ENCODE results near the gene SSBP3. TPM values are rescaled to one million over a fixed set of nuclear protein-coding genes. Genes with fewer than 3 reads are reported as not detected.

SSBP3 gene
- polyA plus RNA-seq, 1 donor (not counting 4 experiments of a cell fraction or from before 2014, with no cell fraction given) = 16.9 TPM

DNA sequence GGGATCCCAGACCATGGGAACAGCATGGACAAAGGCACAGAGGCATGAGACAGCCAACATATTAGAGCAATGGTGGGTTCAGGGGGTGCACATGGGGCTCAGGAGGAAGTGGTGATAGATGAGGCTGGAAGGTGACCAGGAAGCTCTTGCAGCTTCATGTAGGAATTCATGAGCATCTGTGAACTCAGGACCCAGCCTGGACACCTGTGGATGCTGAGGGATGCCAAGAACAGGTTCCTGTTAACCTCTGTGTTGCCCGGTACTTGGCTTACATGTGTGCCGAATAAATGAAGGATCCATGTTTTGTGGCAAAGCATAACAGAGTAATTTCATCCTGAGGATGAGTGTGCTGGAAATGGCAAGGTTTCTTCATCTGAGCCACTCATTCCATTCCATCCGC is 9.3 kb upstream of the SSBP3 start:
- Histone ChIP-seq H2AFZ (ENCODE audit: control insufficient read depth, low read length) (no peak overlapping the region), H3K79me2 (ENCODE audit: control insufficient read depth, insufficient read depth, low read length) (no peaks in the 10 kb centered on the region), H3K9ac (ENCODE audit: control insufficient read depth, extremely low read depth, insufficient read depth, low read length) (no peak overlapping the region), H3K9me1 (ENCODE audit: control insufficient read depth, extremely low read depth, insufficient read depth, low read length) (no peaks in the 10 kb centered on the region), H3K4me2 (ENCODE audit: control insufficient read depth, extremely low read depth, insufficient read depth, low read depth, low read length) (no peak overlapping the region), H3K4me3 (ENCODE audit: control insufficient read depth in 2 of 3, extremely low read depth in 1 of 3, insufficient read depth in 2 of 3, low read depth in 1 of 3, low read length in 3 of 3) (no peak overlapping the region), H3K27me3 (ENCODE audit: control insufficient read depth, extremely low read depth, insufficient read depth, low read length) (peaks cover 20% of the 10 kb centered on the region), H3K27ac (ENCODE audit: control insufficient read depth, insufficient read depth, low read length) (no peak overlapping the region), H3K9me3 (ENCODE audit: control insufficient read depth, low read depth, low read length) (no peaks in the 10 kb centered on the region), H4K20me1 (ENCODE audit: control insufficient read depth, extremely low read depth, insufficient read depth, low read length) (no peaks in the 10 kb centered on the region), H3K36me3 (ENCODE audit: control insufficient read depth in 2 of 2, extremely low read depth in 1 of 2, insufficient read depth in 2 of 2, low read length in 2 of 2) (no peaks in the 10 kb centered on the region), H3K4me1 (ENCODE audit: control insufficient read depth, extremely low read depth, insufficient read depth, low read length) (no peaks in the 10 kb centered on the region)
- no peak for FAIRE-seq
- dilution Hi-C loops (cut with MboI; ENCODE audit: extremely low pct_ligation_motif_present, low sequenced_read_pairs) = no loop called here
- no peak for DNase-seq (ENCODE audit: low read depth, low spot score)
- TF ChIP-seq, protein P1, sequence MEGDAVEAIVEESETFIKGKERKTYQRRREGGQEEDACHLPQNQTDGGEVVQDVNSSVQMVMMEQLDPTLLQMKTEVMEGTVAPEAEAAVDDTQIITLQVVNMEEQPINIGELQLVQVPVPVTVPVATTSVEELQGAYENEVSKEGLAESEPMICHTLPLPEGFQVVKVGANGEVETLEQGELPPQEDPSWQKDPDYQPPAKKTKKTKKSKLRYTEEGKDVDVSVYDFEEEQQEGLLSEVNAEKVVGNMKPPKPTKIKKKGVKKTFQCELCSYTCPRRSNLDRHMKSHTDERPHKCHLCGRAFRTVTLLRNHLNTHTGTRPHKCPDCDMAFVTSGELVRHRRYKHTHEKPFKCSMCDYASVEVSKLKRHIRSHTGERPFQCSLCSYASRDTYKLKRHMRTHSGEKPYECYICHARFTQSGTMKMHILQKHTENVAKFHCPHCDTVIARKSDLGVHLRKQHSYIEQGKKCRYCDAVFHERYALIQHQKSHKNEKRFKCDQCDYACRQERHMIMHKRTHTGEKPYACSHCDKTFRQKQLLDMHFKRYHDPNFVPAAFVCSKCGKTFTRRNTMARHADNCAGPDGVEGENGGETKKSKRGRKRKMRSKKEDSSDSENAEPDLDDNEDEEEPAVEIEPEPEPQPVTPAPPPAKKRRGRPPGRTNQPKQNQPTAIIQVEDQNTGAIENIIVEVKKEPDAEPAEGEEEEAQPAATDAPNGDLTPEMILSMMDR (optimal IDR thresholded peaks at IDR 0.05 in 1 of 3, IDR thresholded peaks at IDR 0.05 in 1 of 3, conservative IDR thresholded peaks at IDR 0.05 in 1 of 3; ENCODE audit: extremely low read depth in 1 of 3, insufficient read depth in 2 of 3, low read length in 3 of 3) = no peak
- no peak for TF ChIP-seq EZH2 (IDR thresholded peaks at IDR 0.05; ENCODE audit: low read length)

DNA sequence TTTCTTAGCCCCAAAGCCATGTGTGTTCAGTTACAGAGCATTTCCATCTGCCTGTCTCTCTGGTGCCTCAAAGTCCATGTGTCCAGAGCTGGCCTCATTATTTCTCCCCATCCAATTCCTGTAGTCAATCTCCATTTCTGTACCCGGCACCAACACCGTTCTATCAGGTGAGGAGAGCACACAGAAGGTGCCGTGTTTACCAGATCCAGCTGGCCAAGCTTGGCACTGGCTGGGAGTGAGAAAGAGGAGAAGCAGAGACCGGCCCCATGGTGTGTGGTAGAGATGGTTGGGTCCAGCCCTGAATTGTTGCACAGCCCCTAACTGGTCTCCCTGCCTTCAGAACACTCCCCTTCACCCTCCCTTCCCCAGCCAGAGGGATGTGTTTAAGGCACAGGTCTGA is 7.5 kb upstream of the SSBP3 start:
- TF ChIP-seq, protein P1 (optimal IDR thresholded peaks at IDR 0.05 in 1 of 3, IDR thresholded peaks at IDR 0.05 in 1 of 3, conservative IDR thresholded peaks at IDR 0.05 in 1 of 3; ENCODE audit: extremely low read depth in 1 of 3, insufficient read depth in 2 of 3, low read length in 3 of 3) = no peak
- TF ChIP-seq EZH2 (IDR thresholded peaks at IDR 0.05; ENCODE audit: low read length) = no peak
- no peak overlapping the region for H3K27ac ChIP-seq (ENCODE audit: control insufficient read depth, insufficient read depth, low read length)
- FAIRE-seq (no peak), DNase-seq (ENCODE audit: low read depth, low spot score) (no peak)
- no peak overlapping the region for H3K9ac ChIP-seq (ENCODE audit: control insufficient read depth, extremely low read depth, insufficient read depth, low read length)
- H3K9me1 ChIP-seq (ENCODE audit: control insufficient read depth, extremely low read depth, insufficient read depth, low read length) = no peaks in the 10 kb centered on the region
- no peaks in the 10 kb centered on the region for H3K36me3 ChIP-seq (ENCODE audit: control insufficient read depth in 2 of 2, extremely low read depth in 1 of 2, insufficient read depth in 2 of 2, low read length in 2 of 2)
- H2AFZ ChIP-seq (ENCODE audit: control insufficient read depth, low read length) = no peak overlapping the region
- peaks cover 20% of the 10 kb centered on the region for H3K27me3 ChIP-seq (ENCODE audit: control insufficient read depth, extremely low read depth, insufficient read depth, low read length)
- no peaks in the 10 kb centered on the region for H3K79me2 ChIP-seq (ENCODE audit: control insufficient read depth, insufficient read depth, low read length)
- no peak overlapping the region for H3K4me2 ChIP-seq (ENCODE audit: control insufficient read depth, extremely low read depth, insufficient read depth, low read depth, low read length)
- H3K4me3 ChIP-seq (ENCODE audit: control insufficient read depth in 2 of 3, extremely low read depth in 1 of 3, insufficient read depth in 2 of 3, low read depth in 1 of 3, low read length in 3 of 3) = no peak overlapping the region
- H3K9me3 ChIP-seq (ENCODE audit: control insufficient read depth, low read depth, low read length) = no peaks in the 10 kb centered on the region
- peaks cover 5% of the 10 kb centered on the region for H3K4me1 ChIP-seq (ENCODE audit: control insufficient read depth, extremely low read depth, insufficient read depth, low read length)
- dilution Hi-C loops (cut with MboI; ENCODE audit: extremely low pct_ligation_motif_present, low sequenced_read_pairs) = no loop called here
- H4K20me1 ChIP-seq (ENCODE audit: control insufficient read depth, extremely low read depth, insufficient read depth, low read length) = no peaks in the 10 kb centered on the region
